BJ (cell line): Measurements from ENCODE around the gene GTF3C1. TPM values are rescaled to one million over a fixed set of nuclear protein-coding genes. Genes with fewer than 3 reads are reported as not detected.

ENCODE experiments used
- CTCF ChIA-PET: fragments of 350-600 bp; formaldehyde crosslinking; extraction: SDS; loops from one replicate; lab custom pipeline; 2021; ENCODE audit warnings: antibody characterized with exemption, inconsistent platforms; lab: Yijun Ruan, JAX
- POLR2A ChIA-PET: fragments of 300-600 bp; sonication (Branson Sonifier 250); formaldehyde crosslinking; extraction: SDS; loops from one replicate; lab custom pipeline; 2021; ENCODE audit warnings: antibody characterized with exemption; lab: Charles Lee
- DNase-seq: peaks from one replicate; pipeline ENCODE4 v3.0.0-alpha.2; 2011; ENCODE audit warnings: low read depth
- H3K27me3 ChIP-seq: 2 replicates; pipeline ENCODE4 v1.6.0; 2011; ENCODE audit warnings: low read length; ENCODE audit not compliant: control insufficient read depth, insufficient read depth
- H3K36me3 ChIP-seq: 2 replicates; pipeline ENCODE4 v1.5.1; 2011; ENCODE audit warnings: low read length; ENCODE audit not compliant: control insufficient read depth, insufficient read depth
- H3K4me3 ChIP-seq: 2 replicates; pipeline ENCODE4 v1.5.1; 2011; ENCODE audit warnings: low read depth, mild to moderate bottlenecking, control low read depth, low read length
- CTCF ChIP-seq: IDR thresholded peaks from 2 replicates; pipeline ENCODE4 v1.5.1; 2011; ENCODE audit warnings: low read depth, mild to moderate bottlenecking, control low read depth, inconsistent platforms, low read length, moderate library complexity; ENCODE audit not compliant: insufficient read depth
- polyA plus RNA-seq: library from polyadenylated mRNA; depleted of rRNA; stranded (reverse); fragments of >200 nt; gene quantifications from 2 replicates; pipeline ENCODE4 v1.2.3, GENCODE V29; 2011

The GTF3C1 gene
- polyA plus RNA-seq, 1 experiment, result 35.8 TPM

DNA sequence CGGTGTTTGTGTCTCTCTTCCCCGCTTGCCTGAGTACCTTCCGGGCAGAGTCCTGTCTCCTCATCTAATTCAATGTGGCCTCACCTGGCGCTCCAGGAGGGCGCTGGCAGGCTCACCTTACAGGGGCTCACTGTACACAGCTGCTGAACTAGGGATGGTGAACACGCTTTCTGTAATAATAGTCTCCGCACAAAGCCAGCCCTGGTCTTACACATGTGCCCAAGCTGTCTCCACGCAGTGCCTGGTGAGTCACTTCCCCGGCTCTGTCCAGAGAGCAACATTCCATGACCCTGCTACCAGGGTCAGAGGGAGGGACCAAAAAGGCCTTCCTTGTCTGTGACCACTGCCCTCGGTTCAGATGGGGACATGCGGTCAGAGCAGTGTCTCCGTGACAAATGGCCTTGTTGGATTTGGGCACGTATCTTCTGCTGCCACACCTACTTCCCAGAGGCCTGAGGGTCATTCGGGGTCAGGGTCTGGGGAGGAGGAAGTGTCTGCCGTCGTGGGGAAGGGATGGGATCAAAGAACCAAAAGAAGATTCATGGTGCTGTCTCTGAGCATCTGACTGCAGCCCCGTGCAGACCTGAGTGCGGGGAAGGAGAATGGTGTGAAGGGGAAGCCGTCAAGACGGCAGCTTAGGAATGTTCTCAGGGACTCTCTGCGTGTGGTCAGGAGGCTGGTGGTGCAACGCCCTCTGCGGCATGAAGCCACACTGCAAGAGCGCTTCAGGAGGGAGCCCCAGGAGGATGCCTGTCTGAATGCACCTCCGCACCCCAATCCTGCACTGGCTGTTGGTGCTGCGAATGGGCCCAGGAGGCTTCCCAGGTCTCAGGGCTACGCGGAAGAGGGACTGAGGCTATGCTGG is 78.9 kb downstream of the GTF3C1 start:
- peaks cover 33% of the 10 kb centered on the region for H3K36me3 ChIP-seq

GRCh38 chr16:27468941-27469531 is 80.7 kb downstream of the GTF3C1 start:
- POLR2A ChIA-PET, result no interaction called here

More for the DNA sequence above, 78.9 kb downstream of the GTF3C1 start:
- ChIA-PET CTCF (interaction anchor here (0.9 kb wide), 1 partner anchor 23 kb away, joined by 4 read pairs; no protein-coding TSS in a partner anchor), POLR2A (interaction anchor here (0.6 kb wide), 1 partner anchor 232 kb away, joined by 9 read pairs; no protein-coding TSS in a partner anchor)
- Histone ChIP-seq H3K4me3 (no peak overlapping the region), H3K27me3 (no peaks in the 10 kb centered on the region)
- no peak for TF ChIP-seq CTCF
- DNase-seq, result peak; percentile 17

GRCh38 chr16:27465483-27465879 is 84.2 kb downstream of the GTF3C1 start:
- no peak for DNase-seq
- H3K27me3 ChIP-seq, result no peaks in the 10 kb centered on the region
- H3K4me3 ChIP-seq, result no peak overlapping the region
- ChIA-PET POLR2A (no interaction called here), CTCF (no interaction called here)
- H3K36me3 ChIP-seq, result peaks cover 61% of the 10 kb centered on the region
- TF ChIP-seq CTCF, result no peak

More at GRCh38 chr16:27468941-27469531, 80.7 kb downstream of the GTF3C1 start:
- Histone ChIP-seq H3K36me3 (peaks cover 45% of the 10 kb centered on the region), H3K27me3 (no peaks in the 10 kb centered on the region), H3K4me3 (no peak overlapping the region)
- CTCF ChIA-PET, result no interaction called here
- no peak for TF ChIP-seq CTCF
- DNase-seq, result no peak

DNA sequence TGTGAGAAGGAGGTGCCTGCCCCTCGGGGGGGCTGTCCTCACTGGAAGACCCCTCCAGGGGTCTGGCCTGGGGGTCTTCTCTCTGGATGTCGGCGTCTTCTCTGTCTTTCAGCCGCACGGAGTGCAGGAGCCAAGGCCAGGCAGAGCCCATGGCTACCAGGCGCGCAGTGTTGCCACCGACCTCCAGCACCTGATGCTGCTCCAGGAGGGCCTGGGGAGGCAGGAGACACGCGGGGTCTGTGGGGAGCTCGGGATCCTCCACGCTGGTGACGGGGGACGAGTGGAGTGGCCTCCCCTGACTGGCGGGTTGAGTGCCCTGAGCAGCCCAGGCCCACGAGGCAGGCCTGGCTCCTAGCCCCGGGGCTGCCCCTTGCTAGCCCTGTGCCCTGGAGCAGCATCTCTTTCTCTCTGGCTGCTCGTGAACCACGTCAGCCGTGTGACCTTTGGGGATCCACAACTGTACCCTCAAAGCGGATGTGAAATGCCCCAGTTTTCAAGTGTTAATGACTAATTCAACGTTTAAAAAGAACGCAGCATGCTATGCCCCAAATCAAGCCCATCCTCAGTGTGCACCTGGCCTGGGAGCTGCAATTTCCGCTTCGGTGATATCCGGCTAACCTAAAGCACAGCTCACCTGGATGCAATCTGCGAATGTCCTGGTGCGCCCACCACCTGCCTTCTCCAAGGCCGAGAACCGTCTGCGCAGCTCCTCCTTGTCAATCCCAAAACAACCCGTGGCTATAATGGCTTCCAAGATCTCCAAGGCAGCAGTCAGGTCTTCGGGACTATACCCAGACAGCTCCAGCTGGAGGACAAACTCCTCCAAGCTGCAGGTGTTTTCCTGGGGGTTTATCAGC is 84.9 kb downstream of the GTF3C1 start:
- TF ChIP-seq CTCF, result no peak
- DNase-seq, result no peak
- no peaks in the 10 kb centered on the region for H3K27me3 ChIP-seq
- H3K4me3 ChIP-seq, result no peak overlapping the region
- H3K36me3 ChIP-seq, result peaks cover 59% of the 10 kb centered on the region
- ChIA-PET POLR2A (interaction anchor here (0.7 kb wide), 1 partner anchor 63 kb away, joined by 4 read pairs; the partner anchor contains the start of gene IL21R), CTCF (no interaction called here)
